H9 (cell line): ENCODE data around the gene TBXA2R. TPM values are rescaled to one million over a fixed set of nuclear protein-coding genes. Genes with fewer than 3 reads are reported as not detected.

ENCODE experiments used
- DNase-seq: peaks from one replicate; pipeline ENCODE4 v3.0.0-alpha.2; 2017
- H2AFZ ChIP-seq: one replicate; pipeline ENCODE4 v1.6.1; 2013; ENCODE audit warnings: mild to moderate bottlenecking, low read length, control low read depth, moderate library complexity
- H2AK5ac ChIP-seq: 2 replicates; pipeline ENCODE4 v1.6.1; 2013; ENCODE audit warnings: low read length, control low read depth, mixed read lengths; ENCODE audit not compliant: insufficient read length
- H2BK120ac ChIP-seq: one replicate; pipeline ENCODE4 v1.6.1; 2013; ENCODE audit warnings: low read depth, mild to moderate bottlenecking, low read length, control low read depth, inconsistent platforms; ENCODE audit not compliant: poor library complexity, severe bottlenecking
- H2BK12ac ChIP-seq: 2 replicates; pipeline ENCODE4 v1.6.1; 2013; ENCODE audit warnings: low read length, control low read depth, mixed read lengths, low read depth; ENCODE audit not compliant: insufficient read length
- H2BK15ac ChIP-seq: 2 replicates; pipeline ENCODE4 v1.6.1; 2013; ENCODE audit warnings: low read depth, low read length, control low read depth
- H2BK20ac ChIP-seq: one replicate; pipeline ENCODE4 v1.6.1; 2013; ENCODE audit warnings: low read depth, mild to moderate bottlenecking, low read length, control low read depth, inconsistent platforms; ENCODE audit not compliant: poor library complexity, severe bottlenecking
- H2BK5ac ChIP-seq: 2 replicates; pipeline ENCODE4 v1.6.1; 2013; ENCODE audit warnings: low read length, control low read depth, mixed read lengths; ENCODE audit not compliant: insufficient read length
- H3K14ac ChIP-seq: 2 replicates; pipeline ENCODE4 v1.6.1; 2013; ENCODE audit warnings: low read length, control low read depth; ENCODE audit not compliant: insufficient read depth
- H3K18ac ChIP-seq: 2 replicates; pipeline ENCODE4 v1.6.1; 2013; ENCODE audit warnings: low read depth, mild to moderate bottlenecking, mixed read lengths, low read length, control low read depth; ENCODE audit not compliant: insufficient read length
- H3K23ac ChIP-seq: 2 replicates; pipeline ENCODE4 v1.6.1; 2013; ENCODE audit warnings: low read length, control low read depth, mixed read lengths, low read depth; ENCODE audit not compliant: insufficient read length
- H3K23me2 ChIP-seq: 2 replicates; pipeline ENCODE4 v1.6.1; 2013; ENCODE audit warnings: low read depth, mild to moderate bottlenecking, mixed read lengths, low read length, control low read depth; ENCODE audit not compliant: insufficient read length, poor library complexity, severe bottlenecking
- H3K27ac ChIP-seq: 2 replicates; pipeline ENCODE4 v1.5.1; 2013; ENCODE audit warnings: low read length, control low read depth, mixed read lengths, low read depth; ENCODE audit not compliant: insufficient read length
- H3K27me3 ChIP-seq: 2 replicates; pipeline ENCODE4 v1.6.1; 2013; ENCODE audit warnings: low read length, control low read depth, inconsistent platforms; ENCODE audit not compliant: insufficient read depth
- H3K4ac ChIP-seq: 2 replicates; pipeline ENCODE4 v1.6.1; 2013; ENCODE audit warnings: low read depth, mild to moderate bottlenecking, control low read depth, inconsistent platforms, low read length, moderate library complexity
- H3K4me1 ChIP-seq: 2 replicates; pipeline ENCODE4 v1.6.1; 2013; ENCODE audit warnings: low read length, control low read depth, inconsistent platforms; ENCODE audit not compliant: insufficient read depth
- H3K4me2 ChIP-seq: 2 replicates; pipeline ENCODE4 v1.6.1; 2013; ENCODE audit warnings: low read length, control low read depth, mixed read lengths; ENCODE audit not compliant: insufficient read length, insufficient read depth
- H3K56ac ChIP-seq: 2 replicates; pipeline ENCODE4 v1.6.1; 2013; ENCODE audit warnings: low read depth, mild to moderate bottlenecking, mixed read lengths, low read length, control low read depth; ENCODE audit not compliant: insufficient read length
- H3K79me1 ChIP-seq: 2 replicates; pipeline ENCODE4 v1.6.1; 2013; ENCODE audit warnings: low read depth, mild to moderate bottlenecking, moderate library complexity, low read length, control low read depth, inconsistent platforms; ENCODE audit not compliant: insufficient read depth, poor library complexity, severe bottlenecking
- H3K79me2 ChIP-seq: 2 replicates; pipeline ENCODE4 v1.6.1; 2013; ENCODE audit warnings: low read length, control low read depth, inconsistent platforms; ENCODE audit not compliant: insufficient read depth
- H3K9ac ChIP-seq: 2 replicates; pipeline ENCODE4 v1.6.1; 2013; ENCODE audit warnings: low read length, control low read depth, mixed read lengths; ENCODE audit not compliant: insufficient read length; ENCODE audit errors: extremely low read depth
- H3K9me3 ChIP-seq: one replicate; pipeline ENCODE4 v1.6.1; 2013; ENCODE audit warnings: low read depth, low read length, inconsistent platforms; ENCODE audit not compliant: control insufficient read depth
- H3T11ph ChIP-seq: one replicate; pipeline ENCODE4 v1.6.1; 2013; ENCODE audit warnings: mild to moderate bottlenecking, low read length, control low read depth, inconsistent platforms
- H4K20me1 ChIP-seq: one replicate; pipeline ENCODE4 v1.6.1; 2013; ENCODE audit not compliant: control insufficient read depth, insufficient read length, insufficient read depth
- H4K5ac ChIP-seq: 2 replicates; pipeline ENCODE4 v1.6.1; 2013; ENCODE audit warnings: low read depth, mild to moderate bottlenecking, mixed read lengths, low read length, control low read depth; ENCODE audit not compliant: insufficient read length
- H4K8ac ChIP-seq: replicated peaks from 2 replicates; pipeline ENCODE4 v1.6.1; 2013; ENCODE audit warnings: low read length, control low read depth, mixed read lengths, low read depth; ENCODE audit not compliant: insufficient read length
- H4K91ac ChIP-seq: 2 replicates; pipeline ENCODE4 v1.6.1; 2013; ENCODE audit warnings: low read depth, mild to moderate bottlenecking, moderate library complexity, mixed read lengths, low read length, control low read depth; ENCODE audit not compliant: insufficient read length
- H3K27ac Mint-ChIP-seq, 3 experiments: 2 replicates in 2 of 3; 3 replicates in 1 of 3; pipeline ENCODE4 v1.8.0; 2020 to 2021; ENCODE audit warnings: mixed read lengths in 3 of 3, mild to moderate bottlenecking in 1 of 3, moderate library complexity in 1 of 3
- H3K27me3 Mint-ChIP-seq: 2 replicates; pipeline ENCODE4 v1.8.0; 2021; ENCODE audit warnings: low read depth, mild to moderate bottlenecking, moderate library complexity, mixed read lengths
- H3K36me3 Mint-ChIP-seq, 3 experiments: 2 replicates in 2 of 3; 3 replicates in 1 of 3; pipeline ENCODE4 v1.8.0; 2020 to 2021; ENCODE audit warnings: low read depth in 3 of 3, mixed read lengths in 3 of 3; ENCODE audit not compliant: insufficient read depth in 1 of 3
- H3K4me1 Mint-ChIP-seq, 2 experiments: 2 replicates each; pipeline ENCODE4 v1.8.0; 2020; ENCODE audit warnings: mixed read lengths in 2 of 2
- H3K4me3 Mint-ChIP-seq, 2 experiments: 2 replicates in 1 of 2; 3 replicates in 1 of 2; pipeline ENCODE4 v1.8.0; 2020 to 2021; ENCODE audit warnings: mild to moderate bottlenecking in 2 of 2, mixed read lengths in 2 of 2, moderate library complexity in 1 of 2
- H3K9me3 Mint-ChIP-seq, 2 experiments: 2 replicates in 1 of 2; 3 replicates in 1 of 2; pipeline ENCODE4 v1.8.0; 2020; ENCODE audit warnings: mild to moderate bottlenecking in 2 of 2, mixed read lengths in 2 of 2, moderate library complexity in 1 of 2
- CTCF ChIP-seq: fragments of 200-600 bp; sonication (generic); conservative IDR thresholded peaks from 3 replicates; pipeline ENCODE4 v1.8.0; 2021; ENCODE audit warnings: antibody characterized with exemption, mild to moderate bottlenecking
- WGBS: extraction: QIAGEN DNeasy Blood & Tissue Kit; methylation state at CpG from one replicate; pipeline ENCODE4 v1.1.7; 2013; ENCODE audit warnings: missing lambda C conversion rate, low lambda C conversion rate, mixed read lengths; ENCODE audit not compliant: insufficient read length; ENCODE audit errors: extremely low coverage; 5-methylcytosine and 5-hydroxymethylcytosine counted together
- total RNA-seq: library from RNA; stranded (reverse); gene quantifications from 2 replicates; pipeline ENCODE4 v1.2.1, GENCODE V29; 2021

Gene TBXA2R
- total RNA-seq, 1 experiment from 2014 or later, result 0.63 TPM

GRCh38 chr19:3549816-3550215 is 56.9 kb downstream of the TBXA2R start:
- WGBS, result no CpG with 5 or more reads among the region's 10 CpGs
- H2BK120ac ChIP-seq, result no peak overlapping the region

More at GRCh38 chr19:3549816-3550215, 56.9 kb downstream of the TBXA2R start:
- no peaks in the 10 kb centered on the region for H3K79me1 ChIP-seq
- no peak overlapping the region for H3T11ph ChIP-seq
- no peak overlapping the region for H3K56ac ChIP-seq
- H4K8ac ChIP-seq, result no peak overlapping the region
- no peak overlapping the region for H3K9ac ChIP-seq
- H3K4me2 ChIP-seq, result no peak overlapping the region
- H3K27ac ChIP-seq, result no peak overlapping the region
- H3K36me3 Mint-ChIP-seq, result peaks cover 4 to 13% (median 12%) of the 10 kb centered on the region in 3 experiments; a peak in 6 of 7 replicates
- no peak overlapping the region for H4K91ac ChIP-seq
- no peak overlapping the region for H2AK5ac ChIP-seq
- H3K23ac ChIP-seq, result no peak overlapping the region
- H3K9me3 ChIP-seq, result no peaks in the 10 kb centered on the region
- no peak overlapping the region for H2AFZ ChIP-seq
- H3K4me1 ChIP-seq, result no peaks in the 10 kb centered on the region
- no peaks in the 10 kb centered on the region for H3K9me3 Mint-ChIP-seq
- H3K27ac Mint-ChIP-seq, result no peak overlapping the region
- DNase-seq, result no peak
- H3K27me3 Mint-ChIP-seq, result no peaks in the 10 kb centered on the region; the same call in 1 of the 2 replicates
- peaks cover 2 to 3% of the 10 kb centered on the region in 2 experiments; a peak in 1 of 4 replicates for H3K4me1 Mint-ChIP-seq
- H3K14ac ChIP-seq, result no peak overlapping the region
- no peak for TF ChIP-seq CTCF
- H2BK20ac ChIP-seq, result no peak overlapping the region
- no peak overlapping the region for H3K4me3 Mint-ChIP-seq
- no peak overlapping the region for H3K18ac ChIP-seq
- no peaks in the 10 kb centered on the region for H3K23me2 ChIP-seq
- H4K5ac ChIP-seq, result no peak overlapping the region
- H4K20me1 ChIP-seq, result no peaks in the 10 kb centered on the region
- H2BK5ac ChIP-seq, result no peak overlapping the region
- H3K79me2 ChIP-seq, result no peaks in the 10 kb centered on the region
- H2BK12ac ChIP-seq, result no peak overlapping the region
- H2BK15ac ChIP-seq, result no peak overlapping the region
- no peak overlapping the region for H3K4ac ChIP-seq
- H3K27me3 ChIP-seq, result no peaks in the 10 kb centered on the region
